Measurements from ENCODE around the gene CA12.
"Not testable (repeated sequence)": the region's sequence is repeated elsewhere in the genome, so short reads cannot be mapped to it uniquely, and the experiment has no call there.

Gene CA12

DNA sequence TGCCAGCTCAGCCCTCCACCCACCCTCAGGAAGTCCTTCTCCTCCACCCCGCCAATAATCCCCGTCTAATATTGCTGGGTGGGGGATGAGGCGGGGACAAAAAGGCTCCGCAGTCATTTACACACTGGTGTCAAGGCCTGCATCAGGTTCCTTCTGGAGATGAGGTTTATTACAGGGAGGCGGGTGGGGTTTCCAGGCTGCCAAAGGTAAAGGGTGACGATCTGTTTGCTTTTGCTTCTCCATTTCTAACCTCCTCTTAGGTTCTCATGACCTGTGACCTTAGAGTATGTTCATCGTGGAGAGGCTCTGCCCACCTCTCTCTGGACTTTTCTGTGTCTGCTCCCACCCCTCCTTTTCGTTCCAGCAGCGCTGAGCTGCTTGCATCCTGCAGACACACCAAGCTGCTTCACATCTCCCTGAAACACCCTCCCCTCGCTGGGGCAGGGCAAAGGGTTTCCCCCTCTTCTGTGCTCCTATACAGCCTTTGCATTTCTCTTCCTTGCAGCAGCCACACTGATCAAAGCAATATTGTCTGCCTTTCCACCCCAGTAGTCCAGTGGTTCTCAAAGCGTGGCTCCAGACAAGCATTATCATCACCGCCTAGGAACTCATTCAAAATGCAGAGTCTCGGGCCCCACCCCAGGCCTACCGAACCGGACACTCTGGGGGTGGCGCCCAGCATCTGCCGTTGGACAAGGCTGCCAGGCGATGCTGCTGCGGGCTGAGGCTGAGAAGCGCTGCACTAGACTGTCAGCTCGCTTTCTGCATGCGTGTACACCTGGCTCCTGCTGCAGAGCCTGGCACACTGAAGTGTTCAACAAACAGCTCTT, 26.6 kb downstream of the CA12 start:
- DNase-seq = no peak

DNA sequence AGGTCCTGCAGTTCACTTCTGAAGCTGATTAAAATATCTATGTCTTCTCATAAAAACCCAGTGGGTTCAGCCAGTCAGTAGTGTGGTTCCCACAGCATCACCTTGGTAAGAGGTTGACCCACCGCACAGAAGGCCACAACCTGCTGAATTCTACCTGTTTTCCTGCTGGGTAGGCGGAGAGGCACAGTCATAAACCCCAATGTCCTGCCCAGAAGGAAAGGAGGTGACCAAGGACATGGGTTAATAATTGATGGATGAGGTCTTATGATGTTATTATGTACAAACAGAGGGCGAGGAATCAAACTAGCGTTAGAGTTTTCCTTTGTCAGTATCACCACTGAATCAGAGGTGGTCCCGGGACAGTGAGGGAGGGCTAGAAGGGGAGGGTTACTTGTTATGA, 27.8 kb downstream of the CA12 start:
- DNase-seq = no peak

DNA sequence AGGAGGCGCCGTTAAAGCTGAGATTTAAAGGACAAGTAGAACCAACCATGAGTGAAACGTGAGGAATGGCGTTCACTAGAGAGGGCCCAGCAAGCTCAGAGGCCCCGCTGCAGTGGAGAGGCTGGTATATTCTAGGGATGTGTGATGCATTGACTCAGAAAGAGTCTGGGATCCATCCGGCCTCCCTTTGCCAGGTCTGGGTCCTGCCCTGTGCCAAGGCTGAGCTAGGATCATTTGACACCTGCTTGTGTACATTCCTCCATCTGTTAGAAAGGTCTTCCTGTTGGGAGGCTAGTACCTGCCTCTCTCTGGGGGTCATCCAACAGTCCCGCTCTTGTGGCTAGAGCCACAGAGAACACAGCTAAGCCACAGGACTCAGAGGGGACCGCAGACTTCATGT, 28.4 kb downstream of the CA12 start:
- no peak for DNase-seq

DNA sequence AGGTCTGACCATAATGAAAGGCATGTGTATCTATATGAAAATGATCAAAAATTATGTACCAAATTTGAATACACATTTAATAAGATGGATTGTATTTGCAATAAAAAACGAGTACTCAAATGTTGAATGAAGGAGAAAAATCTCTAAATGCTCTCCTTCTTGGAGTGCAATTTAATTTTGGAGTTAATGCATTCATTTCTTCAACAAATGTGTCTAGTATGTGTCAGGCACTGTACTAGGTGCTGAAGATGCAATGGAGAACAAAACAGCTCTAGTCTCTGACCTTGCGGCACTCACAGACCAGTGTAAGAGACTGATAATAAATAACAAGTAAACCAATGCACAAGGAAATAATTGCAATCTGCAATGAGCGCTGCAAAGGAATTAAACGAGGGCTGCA, 28.8 kb downstream of the CA12 start:
- DNase-seq = no peak

DNA sequence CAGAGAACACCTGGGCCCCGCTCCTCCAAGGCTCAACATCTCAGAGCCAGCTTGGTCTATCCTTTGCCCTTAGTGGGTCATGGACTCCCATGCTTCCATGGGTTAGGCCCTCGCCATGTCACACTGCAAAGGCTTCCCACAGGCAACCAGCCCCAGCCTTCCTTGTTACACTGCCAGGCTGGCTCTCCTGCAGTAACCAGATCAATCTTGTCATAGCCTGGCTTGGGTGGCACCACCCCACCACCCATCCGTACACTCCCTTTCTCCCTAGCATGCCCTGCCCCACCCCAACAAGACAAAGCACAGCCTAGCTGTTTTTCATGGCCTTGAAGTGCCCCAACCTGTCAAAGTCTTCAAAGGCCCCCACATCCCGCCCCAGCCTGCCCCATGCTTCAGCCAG, 30.5 kb downstream of the CA12 start:
- no peak for DNase-seq

DNA sequence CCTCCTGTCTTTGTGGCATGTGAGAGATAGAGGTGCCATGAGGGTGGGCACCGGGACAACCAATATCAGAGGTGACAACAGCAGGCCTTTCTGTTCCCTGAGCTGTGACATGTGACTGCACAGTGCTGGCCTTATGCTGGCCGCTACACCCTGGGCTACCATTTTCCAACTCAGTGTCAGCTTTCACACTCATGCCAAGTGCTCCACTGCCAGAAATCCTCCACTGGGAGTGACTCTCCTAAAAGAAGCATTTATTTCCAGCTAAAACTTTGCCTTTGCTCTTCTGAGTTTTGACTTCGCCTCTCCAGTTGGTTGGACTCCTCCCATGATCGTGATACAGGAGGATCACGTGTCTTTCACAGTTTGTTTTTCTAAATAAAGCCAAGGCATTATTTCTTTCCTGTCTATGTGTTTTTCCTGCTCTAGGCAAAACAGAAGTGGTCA, 31.4 kb downstream of the CA12 start:
- DNase-seq = no peak

DNA sequence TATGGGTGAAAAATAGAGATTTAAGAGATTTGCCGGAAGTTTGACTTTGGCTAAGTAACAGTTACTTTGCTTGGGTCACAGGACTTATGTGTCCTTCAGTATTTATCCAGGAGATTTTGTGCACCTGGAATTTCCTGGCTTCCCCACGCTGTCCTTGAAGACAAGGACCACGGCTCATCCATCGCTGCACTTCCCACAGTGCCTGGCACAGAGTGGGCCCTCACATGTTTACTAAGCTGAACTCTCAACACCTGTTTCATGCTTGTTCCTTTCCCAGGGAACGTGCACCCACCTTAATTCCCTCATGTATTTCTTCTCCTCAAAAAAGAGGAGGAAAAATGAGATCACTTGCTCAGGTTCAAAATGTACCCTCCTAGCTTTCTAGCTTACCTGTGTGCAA, 32.0 kb downstream of the CA12 start:
- DNase-seq = no peak

DNA sequence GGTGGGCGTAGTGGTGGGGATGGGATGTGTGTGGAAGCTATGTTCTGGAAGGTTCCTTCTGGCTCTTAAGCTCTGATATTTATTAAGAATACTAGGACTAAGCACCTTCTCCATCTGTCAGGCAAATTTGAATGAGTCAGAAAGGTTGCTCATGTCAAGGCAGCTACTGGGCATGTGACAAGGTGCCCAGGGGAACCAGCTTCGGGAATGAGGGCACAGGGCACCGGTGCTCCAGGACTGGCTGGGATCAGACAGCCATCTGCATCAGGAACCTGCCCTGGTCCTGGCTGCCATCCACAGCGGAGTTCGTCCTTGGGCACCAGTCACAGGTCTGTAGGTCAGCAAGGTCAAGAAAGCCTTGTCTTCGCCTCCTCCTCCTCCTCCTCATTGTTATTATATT, 32.5 kb downstream of the CA12 start:
- no peak for DNase-seq

DNA sequence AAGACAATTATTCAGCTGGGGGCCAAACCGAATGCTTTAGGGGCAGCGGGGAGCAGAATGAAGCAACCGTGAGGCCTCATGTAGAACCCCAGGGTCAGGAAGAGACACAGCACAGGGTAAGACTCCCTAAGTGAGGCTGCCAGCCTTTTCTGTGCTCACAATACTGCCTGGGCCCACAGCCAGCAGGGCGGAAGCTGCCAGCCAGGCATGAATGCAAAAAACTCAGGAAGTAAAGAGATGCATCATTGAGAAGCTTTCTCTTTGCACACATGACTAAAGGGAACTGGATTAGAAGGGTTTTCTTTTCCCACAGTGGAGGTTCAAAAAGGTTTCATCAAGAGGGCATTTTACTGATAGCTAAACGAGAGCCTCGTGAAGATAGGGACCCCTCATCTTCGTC, 33.3 kb downstream of the CA12 start:
- DNase-seq = no peak

DNA sequence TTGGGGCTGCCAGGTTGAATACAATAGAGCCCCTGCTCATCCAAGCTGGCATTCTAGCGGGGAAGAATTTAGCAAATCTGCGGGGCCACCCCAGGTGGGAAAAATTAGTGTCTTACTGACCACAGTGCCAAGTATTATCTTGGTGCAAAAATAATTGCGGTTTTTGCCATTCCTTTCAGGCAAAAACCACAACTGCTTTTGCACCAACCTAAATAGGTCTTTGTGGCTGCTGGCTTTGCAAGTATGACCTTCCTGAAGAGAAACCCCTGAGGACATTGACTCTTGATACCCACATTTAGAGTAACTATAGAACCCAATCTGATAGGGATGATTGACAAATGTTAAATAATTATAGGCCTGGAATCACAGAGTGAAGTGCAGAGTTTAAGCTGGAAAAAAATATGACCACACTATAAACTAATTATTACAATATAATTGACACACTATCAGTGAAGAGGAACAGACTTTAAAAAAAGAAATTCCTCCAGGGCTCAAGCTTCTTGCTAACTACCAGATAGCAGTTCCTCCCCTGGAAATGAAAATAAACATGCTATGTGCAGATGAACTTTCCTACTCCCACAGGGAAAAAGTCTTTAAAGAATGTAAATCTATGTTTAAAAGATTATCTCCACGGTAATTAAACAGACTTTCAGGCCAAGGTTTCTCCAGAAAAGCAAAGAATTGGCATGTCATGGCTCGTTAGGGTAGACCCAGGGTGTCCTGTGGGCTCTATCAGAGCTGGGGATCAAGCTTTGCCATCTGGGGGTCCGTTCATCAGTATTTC, 34.4 kb downstream of the CA12 start:
- DNase-seq = no peak

DNA sequence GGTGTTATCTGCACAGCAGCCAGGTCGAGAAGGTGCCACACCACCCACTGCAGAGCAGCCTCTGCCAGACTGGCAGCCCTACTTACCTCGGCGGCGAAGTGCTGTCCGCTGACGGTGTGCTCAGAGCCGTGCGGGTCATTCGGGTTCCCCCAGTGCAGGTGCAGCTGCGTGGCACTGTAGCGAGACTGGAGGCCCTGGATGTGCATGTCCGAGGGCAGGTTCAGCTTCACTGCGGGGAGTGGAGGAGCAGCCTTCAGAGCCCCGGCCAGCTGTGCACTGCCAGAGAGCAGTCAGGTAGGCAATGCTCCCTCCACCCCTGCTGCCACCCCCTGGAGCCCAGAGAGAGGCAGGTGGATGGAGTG, 36.3 kb downstream of the CA12 start:
- no peak for DNase-seq

DNA sequence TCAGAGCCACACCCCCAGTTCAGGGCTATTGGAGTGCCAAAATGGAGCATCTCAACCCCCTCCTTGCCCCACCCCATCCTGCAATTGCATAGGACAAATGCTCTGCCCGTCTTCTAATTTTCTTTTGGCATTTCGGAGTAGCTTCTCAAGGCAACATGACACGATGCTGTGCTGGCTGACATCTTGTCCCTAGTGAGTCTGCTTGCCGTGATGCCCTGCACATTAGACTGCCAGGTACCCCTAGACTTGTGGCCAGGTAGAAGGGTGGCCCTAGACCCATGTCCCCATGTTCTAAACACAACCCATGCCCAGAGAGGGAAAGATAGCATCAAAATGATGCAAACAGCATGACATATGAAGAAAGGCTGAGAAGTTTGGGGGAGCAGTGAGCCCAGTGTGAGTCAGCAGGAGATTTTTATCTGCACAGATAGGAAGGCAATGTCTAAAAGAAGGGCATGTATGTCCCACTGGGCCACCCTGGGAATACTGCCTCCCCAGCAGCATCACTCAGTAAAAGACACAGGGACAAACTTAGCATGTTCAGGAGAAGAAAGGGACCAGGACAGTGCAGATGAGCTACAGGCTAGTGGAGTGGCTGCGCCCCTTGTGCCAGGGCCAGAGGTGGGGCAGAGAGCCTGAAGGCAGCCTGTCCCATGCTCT, 36.8 kb downstream of the CA12 start:
- DNase-seq = no peak

DNA sequence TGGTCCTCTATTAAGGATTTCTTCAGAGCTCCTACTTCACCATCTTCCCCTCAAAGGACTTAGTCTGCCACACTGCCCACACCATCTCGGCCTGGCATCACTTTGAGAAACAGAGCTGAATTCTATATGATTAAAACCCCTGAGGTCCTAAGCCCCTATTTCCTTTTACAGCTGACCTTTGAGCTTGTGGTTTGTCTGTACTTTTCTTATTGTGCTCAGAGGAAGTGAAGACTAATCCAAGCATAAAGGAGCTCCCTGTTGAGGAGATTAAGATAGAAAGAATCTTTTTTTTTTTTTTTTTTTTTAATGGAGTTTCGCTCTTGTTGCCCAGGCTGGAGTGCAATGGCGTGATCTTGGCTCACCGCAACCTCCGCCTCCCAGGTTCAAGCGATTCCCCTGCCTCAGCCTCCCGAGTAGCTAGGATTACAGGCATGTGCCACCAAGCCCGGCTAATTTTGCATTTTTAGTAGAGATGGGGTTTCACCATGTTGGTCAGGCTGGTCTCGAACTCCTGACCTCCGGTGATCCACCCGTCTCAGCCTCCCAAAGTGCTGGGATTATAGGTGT, 38.6 kb downstream of the CA12 start:
- DNase-seq = not testable (repeated sequence)

DNA sequence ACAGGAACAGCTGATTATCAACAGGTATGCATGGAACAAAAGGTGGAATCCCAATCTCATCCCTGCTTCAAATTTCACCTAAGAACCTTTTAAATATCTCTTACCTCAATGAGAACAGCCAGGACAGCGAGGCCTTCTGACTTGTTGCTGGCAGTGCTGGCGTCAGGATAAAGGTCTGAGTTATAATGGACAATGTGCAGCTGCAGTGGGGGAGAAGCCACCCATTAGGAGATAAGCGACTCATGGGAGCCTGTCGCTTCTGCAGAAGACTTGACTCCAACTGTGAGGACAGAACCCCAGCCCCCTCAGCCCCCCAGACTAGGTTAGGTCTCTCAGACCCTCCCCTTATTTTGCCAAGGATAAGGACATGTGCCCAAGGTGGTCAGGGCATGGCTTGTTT, 39.7 kb downstream of the CA12 start:
- DNase-seq = no peak

DNA sequence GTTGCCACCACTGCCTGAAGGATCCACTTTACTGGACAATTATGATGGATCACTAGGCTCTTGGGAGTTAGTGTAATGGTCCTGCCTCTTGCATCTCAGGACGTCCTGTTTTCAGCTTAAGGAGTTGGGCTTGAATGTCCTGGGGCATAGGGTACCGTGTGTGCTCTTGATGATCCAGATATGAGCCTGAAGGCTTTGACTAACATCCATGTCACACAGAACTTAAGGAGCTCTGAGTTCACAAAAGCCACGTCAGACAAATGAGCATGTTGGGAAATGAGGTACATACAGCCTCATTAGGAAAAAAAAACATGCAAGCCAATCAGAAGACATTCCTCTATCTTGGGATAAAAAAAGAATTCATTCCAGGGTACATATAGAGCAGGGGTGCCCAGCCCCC, 40.8 kb downstream of the CA12 start:
- DNase-seq = no peak

DNA sequence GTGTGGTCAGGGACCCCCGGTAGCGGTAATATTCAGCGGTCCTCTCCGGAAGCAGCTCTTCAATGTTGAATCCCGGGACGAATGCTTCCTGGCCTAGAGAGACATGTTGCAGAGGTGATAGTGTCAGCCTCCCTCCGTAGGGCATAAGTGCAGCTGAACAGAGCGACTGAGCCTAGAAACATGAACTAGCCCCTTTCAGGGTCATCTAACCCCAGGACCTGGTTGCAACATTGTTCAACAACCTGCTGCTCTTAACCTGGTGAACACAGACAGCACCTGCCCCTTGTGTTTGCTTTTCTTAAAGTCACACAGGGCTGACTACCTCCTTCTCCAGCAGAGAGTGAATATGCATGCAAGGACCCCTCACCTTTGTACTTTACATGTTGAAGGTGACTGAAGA, 41.3 kb downstream of the CA12 start:
- DNase-seq = no peak

DNA sequence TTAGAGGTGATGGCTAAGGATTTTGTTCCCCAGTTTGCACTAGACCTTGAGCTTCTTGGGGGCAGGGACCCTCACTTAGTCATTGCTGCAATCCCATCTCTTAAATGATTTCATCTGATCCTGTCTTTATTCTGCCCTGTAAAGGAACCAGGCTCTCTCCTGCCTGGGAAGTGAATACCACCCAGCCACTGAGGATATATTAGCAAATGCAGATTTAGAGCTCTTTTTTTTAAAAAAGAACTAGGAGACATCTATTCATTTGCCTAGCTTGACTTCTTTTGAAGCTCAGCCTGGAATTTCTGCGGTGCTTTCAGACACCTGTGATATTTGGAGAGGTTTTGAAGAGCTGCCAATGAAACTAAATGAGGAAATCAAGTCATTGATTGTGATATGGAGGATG, 41.8 kb downstream of the CA12 start:
- DNase-seq = no peak

DNA sequence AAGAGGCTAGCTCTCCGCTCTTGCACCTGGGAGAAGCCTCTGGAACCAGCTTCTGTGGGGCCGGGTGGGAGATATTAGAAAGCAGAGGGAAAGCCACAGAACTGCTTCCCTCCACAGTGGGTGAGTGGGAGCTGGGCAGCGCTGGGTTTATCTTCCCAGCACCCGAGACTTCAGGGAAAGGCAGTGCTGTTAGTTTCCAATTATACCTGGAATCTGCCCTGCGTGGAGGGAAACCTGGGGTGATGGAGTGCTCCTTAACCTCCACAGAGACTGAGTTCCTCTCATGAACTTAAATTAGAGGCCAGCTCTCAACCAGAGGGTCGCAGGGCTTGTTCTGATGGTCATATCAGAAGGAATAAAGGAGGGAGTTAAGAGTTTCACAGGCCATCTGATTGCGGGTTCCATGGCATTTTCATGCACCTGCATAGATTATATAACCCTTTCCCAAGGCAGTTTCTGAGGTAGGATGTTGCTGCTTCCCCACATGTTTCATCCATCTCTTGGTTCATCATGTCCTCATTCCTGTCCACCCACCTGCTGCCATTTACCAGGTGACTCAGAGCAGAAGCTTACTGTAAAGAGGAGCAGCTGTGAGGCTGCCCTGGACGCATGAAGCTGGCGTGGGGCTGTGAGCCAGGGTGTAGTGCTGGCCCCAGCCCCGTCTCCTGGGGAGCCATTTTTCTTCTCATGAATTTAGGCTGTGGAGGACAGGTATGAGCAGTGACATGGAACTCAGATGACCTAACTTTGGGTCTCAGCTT, 42.5 kb downstream of the CA12 start:
- no peak for DNase-seq

DNA sequence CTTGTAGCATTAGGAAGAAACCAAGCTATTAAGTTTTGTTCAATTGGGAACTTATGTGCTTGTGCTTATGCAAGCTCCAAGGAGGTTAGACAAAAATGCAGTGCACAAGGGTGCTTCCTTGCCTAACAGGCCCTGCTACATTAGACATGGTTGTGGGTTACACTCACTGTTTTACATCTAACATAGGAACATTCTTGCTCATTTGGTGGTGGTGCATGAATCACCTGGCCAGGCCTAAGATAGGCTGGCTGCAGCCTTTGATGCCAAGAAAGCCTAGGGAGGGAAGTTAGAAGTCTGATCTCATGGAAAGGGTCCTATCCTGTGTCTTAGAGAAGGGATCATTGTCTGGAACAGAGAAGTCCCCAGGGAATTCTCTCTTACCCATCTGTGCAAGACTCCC, 43.5 kb downstream of the CA12 start:
- DNase-seq = no peak

DNA sequence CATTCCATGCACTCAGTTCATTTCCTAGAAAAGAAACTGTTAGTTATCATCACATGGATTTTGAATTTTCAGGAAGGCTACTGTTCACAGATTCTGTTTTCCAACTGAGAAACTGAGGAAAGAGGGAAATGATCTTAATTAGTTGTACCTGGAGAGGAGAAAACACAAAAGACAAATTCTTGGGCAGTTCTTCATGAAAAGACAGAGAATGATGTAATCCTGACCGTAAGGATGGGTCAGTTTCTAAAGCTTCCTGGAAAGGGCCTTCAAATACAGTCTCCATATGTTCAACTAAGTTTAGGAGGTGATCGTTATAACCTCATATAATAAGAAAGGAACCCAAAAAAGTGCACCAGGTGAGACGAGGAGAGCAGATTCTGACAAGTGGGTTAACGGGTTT, 44.6 kb downstream of the CA12 start:
- DNase-seq = no peak

DNA sequence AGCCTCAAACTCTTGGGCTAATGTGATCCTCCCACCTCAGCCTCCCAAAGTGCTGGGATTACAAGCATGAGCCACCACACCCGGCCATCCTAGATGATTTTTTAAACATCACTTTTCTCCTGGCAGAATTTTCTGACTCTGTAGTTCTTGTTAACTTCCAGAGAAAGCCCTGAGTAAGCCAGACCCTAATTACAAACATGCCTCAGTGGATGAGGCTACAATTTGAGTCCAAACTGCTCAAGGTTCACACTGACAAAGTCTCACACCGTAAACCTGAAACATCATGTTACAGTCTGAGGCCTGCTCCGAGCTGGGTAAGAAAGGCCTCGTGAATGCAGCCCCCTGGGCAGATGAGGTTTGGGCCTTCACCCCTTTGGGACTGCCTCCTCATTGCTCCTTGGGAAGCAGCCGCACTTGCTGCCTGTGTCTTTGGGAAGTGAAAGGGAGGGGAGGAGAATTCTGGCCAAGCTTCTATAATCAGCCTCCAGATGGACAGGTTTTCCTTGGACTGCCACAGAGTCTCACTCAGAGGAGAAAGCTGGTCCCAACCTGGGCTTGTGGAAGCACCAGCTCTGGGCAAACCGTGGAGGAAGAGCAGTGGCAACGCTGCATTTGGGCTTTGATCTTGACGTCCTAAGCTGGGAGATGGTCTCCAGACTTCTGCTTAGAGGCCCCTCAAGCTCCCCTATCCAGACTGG, 46.0 kb downstream of the CA12 start:
- DNase-seq = no peak

DNA sequence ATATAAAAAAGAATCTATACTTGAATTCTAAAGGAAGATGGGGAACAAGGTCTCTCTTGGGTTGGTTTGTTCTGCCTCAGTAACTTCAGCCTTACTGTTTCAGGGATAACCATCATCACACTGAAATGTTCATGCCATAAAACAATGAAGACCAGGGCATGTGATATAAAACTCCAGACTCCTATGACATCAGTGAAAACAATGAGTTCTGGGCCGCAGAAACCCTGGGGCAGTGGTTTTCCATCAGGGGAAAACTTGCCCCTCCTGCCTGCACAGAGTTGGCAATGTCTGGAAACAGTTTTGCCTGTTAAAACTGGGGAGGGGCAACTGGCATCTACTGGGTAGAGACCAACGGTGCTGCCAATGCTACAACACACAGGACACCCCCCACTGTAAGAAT, 46.8 kb downstream of the CA12 start:
- DNase-seq = no peak
